ENCODE data around the gene ST7L.

GRCh38 chr1:112496290-112496689 is 122.7 kb downstream of the ST7L start:
- TF ChIP-seq POLR2A (IDR thresholded peaks at IDR 0.05; ENCODE audit: low read depth, low read length) (no peak), CEBPB (IDR thresholded peaks at IDR 0.05; ENCODE audit: low read depth, low read length) (no peak), ELK1 (IDR thresholded peaks at IDR 0.05; ENCODE audit: borderline replicate concordance, low read depth, low read length) (no peak), SMC3 (IDR thresholded peaks at IDR 0.05; ENCODE audit: low read depth, low read length) (no peak)
- TF ChIP-seq, protein P1, sequence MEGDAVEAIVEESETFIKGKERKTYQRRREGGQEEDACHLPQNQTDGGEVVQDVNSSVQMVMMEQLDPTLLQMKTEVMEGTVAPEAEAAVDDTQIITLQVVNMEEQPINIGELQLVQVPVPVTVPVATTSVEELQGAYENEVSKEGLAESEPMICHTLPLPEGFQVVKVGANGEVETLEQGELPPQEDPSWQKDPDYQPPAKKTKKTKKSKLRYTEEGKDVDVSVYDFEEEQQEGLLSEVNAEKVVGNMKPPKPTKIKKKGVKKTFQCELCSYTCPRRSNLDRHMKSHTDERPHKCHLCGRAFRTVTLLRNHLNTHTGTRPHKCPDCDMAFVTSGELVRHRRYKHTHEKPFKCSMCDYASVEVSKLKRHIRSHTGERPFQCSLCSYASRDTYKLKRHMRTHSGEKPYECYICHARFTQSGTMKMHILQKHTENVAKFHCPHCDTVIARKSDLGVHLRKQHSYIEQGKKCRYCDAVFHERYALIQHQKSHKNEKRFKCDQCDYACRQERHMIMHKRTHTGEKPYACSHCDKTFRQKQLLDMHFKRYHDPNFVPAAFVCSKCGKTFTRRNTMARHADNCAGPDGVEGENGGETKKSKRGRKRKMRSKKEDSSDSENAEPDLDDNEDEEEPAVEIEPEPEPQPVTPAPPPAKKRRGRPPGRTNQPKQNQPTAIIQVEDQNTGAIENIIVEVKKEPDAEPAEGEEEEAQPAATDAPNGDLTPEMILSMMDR (conservative IDR thresholded peaks at IDR 0.05; ENCODE audit: low read depth, low read length) = no peak

Data from IMR-90 (cell line).